ENCODE measurements around the gene PLCB2. TPM values are rescaled to one million over a fixed set of nuclear protein-coding genes. Genes with fewer than 3 reads are reported as not detected.
A peak's percentile ranks its signal among the peaks of the same experiment; 100 is the strongest.

Gene PLCB2
- total and polyA plus RNA-seq, 12 donors = 2.5 to 100 (median 24.3) TPM

GRCh38 chr15:40273428-40273827 lies 34.3 kb downstream of the PLCB2 start:
- 90 to 98% (median 92%) methylated on average over 8 to 9 of the region's 9 CpGs for WGBS, 4 donors
- no peak for TF ChIP-seq CTCF (IDR thresholded peaks at IDR 0.05)
- no peak for TF ChIP-seq POLR2A (IDR thresholded peaks at IDR 0.05)
- intact Hi-C loops (cut with DNase I) = loop anchor here (5.0 to 10.0 kb wide), 3 partner anchors 51 to 229 kb away; no protein-coding TSS in a partner anchor

GRCh38 chr15:40272485-40273056 lies 35.2 kb downstream of the PLCB2 start:
- intact Hi-C loops (cut with DNase I) = loop anchor here (5.0 to 10.0 kb wide), 3 partner anchors 50 to 228 kb away; no protein-coding TSS in a partner anchor

More at GRCh38 chr15:40273428-40273827, 34.3 kb downstream of the PLCB2 start:
- Histone ChIP-seq H3K27ac (no peak overlapping the region), H3K27me3 (no peaks in the 10 kb centered on the region), H3K4me3 (no peak overlapping the region), H3K36me3 (replicated peaks in 1 of 2) (no peaks in the 10 kb centered on the region), H3K9me3 (replicated peaks in 1 of 3) (no peaks in the 10 kb centered on the region), H3K4me1 (replicated peaks in 1 of 2) (no peaks in the 10 kb centered on the region)
- DNase-seq = no peak

GRCh38 chr15:40271685-40272484 lies 35.9 kb downstream of the PLCB2 start:
- intact Hi-C loops (cut with DNase I) = loop anchor here (5.0 to 10.0 kb wide), 3 partner anchors 50 to 227 kb away; no protein-coding TSS in a partner anchor
- no peaks in the 10 kb centered on the region for H3K36me3 ChIP-seq (replicated peaks in 1 of 2)
- no peaks in the 10 kb centered on the region for H3K27me3 ChIP-seq
- no peak for DNase-seq
- H3K4me1 ChIP-seq (replicated peaks in 1 of 2) = peaks cover 5 to 6% of the 10 kb centered on the region in 2 donors
- no peaks in the 10 kb centered on the region for H3K9me3 ChIP-seq (replicated peaks in 1 of 3)
- no peak for TF ChIP-seq CTCF (IDR thresholded peaks at IDR 0.05)
- no peak for TF ChIP-seq POLR2A (IDR thresholded peaks at IDR 0.05)
- no peak overlapping the region for H3K4me3 ChIP-seq
- H3K27ac ChIP-seq = no peak overlapping the region
- 89 to 94% (median 93%) methylated on average over 11 to 25 of the region's 25 CpGs for WGBS, 4 donors

More at GRCh38 chr15:40272485-40273056, 35.2 kb downstream of the PLCB2 start:
- Histone ChIP-seq H3K4me3 (no peak overlapping the region), H3K9me3 (replicated peaks in 1 of 3) (no peaks in the 10 kb centered on the region), H3K27me3 (no peaks in the 10 kb centered on the region), H3K36me3 (replicated peaks in 1 of 2) (no peaks in the 10 kb centered on the region), H3K27ac (no peak overlapping the region), H3K4me1 (replicated peaks in 1 of 2) (no peaks in the 10 kb centered on the region)
- TF ChIP-seq CTCF (IDR thresholded peaks at IDR 0.05) (peak in 2 of 6 experiments; percentile 8 to 19), POLR2A (IDR thresholded peaks at IDR 0.05) (no peak)
- WGBS, 4 donors = 81 to 86% (median 84%) methylated on average over 14 to 20 of the region's 20 CpGs
- peak in 1 of 7 donors; percentile 55 for DNase-seq

- intact Hi-C loops (cut with DNase I) = loop anchor here (5.0 to 10.0 kb wide), 3 partner anchors 48 to 226 kb away; no protein-coding TSS in a partner anchor
- H3K27me3 ChIP-seq = no peaks in the 10 kb centered on the region
- no peak overlapping the region for H3K27ac ChIP-seq
- WGBS, 4 donors = 75 to 86% (median 83%) methylated on average over 9 to 11 of the region's 11 CpGs
- peaks cover 0 to 4% of the 10 kb centered on the region in 2 donors for H3K36me3 ChIP-seq (replicated peaks in 1 of 2)
- no peaks in the 10 kb centered on the region for H3K9me3 ChIP-seq (replicated peaks in 1 of 3)
- DNase-seq = no peak
- no peak overlapping the region for H3K4me3 ChIP-seq
- H3K4me1 ChIP-seq (replicated peaks in 1 of 2) = peaks cover 12 to 15% of the 10 kb centered on the region in 2 donors
- TF ChIP-seq CTCF (IDR thresholded peaks at IDR 0.05) = no peak
- no peak for TF ChIP-seq POLR2A (IDR thresholded peaks at IDR 0.05)
Observed at GRCh38 chr15:40270246-40270995, 37.3 kb downstream of the PLCB2 start.
